Subcutaneous abdominal adipose tissue (tissue), 5 donors: ENCODE measurements around the gene ATG7.
"Not testable (repeated sequence)": the region's sequence is repeated elsewhere in the genome, so short reads cannot be mapped to it uniquely, and the experiment has no call there.

Source experiments
- H3K27ac ChIP-seq: one replicate; pipeline ENCODE4 v1.7.0; 2013; ENCODE audit warnings: low read depth, mild to moderate bottlenecking, inconsistent platforms, low read length, moderate library complexity
- H3K27me3 ChIP-seq, 5 donors: one replicate each; pipeline ENCODE4 v1.7.0; 2013; ENCODE audit warnings: low read length in 5 of 5, inconsistent platforms in 1 of 5; ENCODE audit not compliant: control insufficient read depth in 5 of 5, insufficient read depth in 4 of 5
- H3K36me3 ChIP-seq, 5 donors: one replicate each; pipeline ENCODE4 v1.7.0; 2013; ENCODE audit warnings: low read length in 5 of 5; ENCODE audit not compliant: control insufficient read depth in 5 of 5, insufficient read depth in 5 of 5
- H3K4me1 ChIP-seq, 5 donors: one replicate each; pipeline ENCODE4 v1.7.0; 2013; ENCODE audit warnings: low read length in 5 of 5, mild to moderate bottlenecking in 3 of 5, moderate library complexity in 1 of 5; ENCODE audit not compliant: control insufficient read depth in 5 of 5, insufficient read depth in 5 of 5
- H3K4me3 ChIP-seq, 5 donors: one replicate each; pipeline ENCODE4 v1.7.0; 2013; ENCODE audit warnings: low read length in 5 of 5, low read depth in 1 of 5
- H3K9ac ChIP-seq, 5 donors: one replicate each; pipeline ENCODE4 v1.7.0; 2013; ENCODE audit warnings: low read length in 5 of 5, mild to moderate bottlenecking in 4 of 5, moderate library complexity in 3 of 5
- H3K9me3 ChIP-seq, 5 donors: one replicate each; pipeline ENCODE4 v1.7.0; 2013; ENCODE audit warnings: low read length in 5 of 5; ENCODE audit not compliant: control insufficient read depth in 5 of 5
- donor health status: healthy.
- donor health status: healthy.
- donor health status: healthy.
- donor health status: healthy.
- donor health status: healthy.

Gene ATG7

DNA sequence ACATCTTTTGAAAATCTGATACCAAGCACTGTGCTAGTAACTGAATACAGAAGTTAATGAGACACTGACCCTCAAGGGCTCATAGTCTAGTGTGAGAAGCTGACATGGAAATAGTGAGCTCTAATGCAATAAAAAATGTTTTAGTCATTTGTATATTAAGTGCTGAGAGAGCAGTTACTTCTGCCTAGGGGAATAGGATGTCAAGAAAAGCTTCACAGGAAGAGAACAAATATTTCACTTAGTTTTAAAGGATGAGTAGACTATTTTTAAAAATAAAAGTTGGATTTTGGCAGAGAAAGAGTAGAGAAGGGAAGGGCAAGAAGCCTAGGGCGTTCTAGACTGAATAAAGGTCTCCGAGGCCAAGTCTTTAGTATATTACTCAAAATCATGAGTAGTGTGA, 158.4 kb downstream of the ATG7 start:
- H3K9me3 ChIP-seq, result peaks cover 0 to 2% (median 0%) of the 10 kb centered on the region in 5 donors
- no peak overlapping the region for H3K4me3 ChIP-seq

DNA sequence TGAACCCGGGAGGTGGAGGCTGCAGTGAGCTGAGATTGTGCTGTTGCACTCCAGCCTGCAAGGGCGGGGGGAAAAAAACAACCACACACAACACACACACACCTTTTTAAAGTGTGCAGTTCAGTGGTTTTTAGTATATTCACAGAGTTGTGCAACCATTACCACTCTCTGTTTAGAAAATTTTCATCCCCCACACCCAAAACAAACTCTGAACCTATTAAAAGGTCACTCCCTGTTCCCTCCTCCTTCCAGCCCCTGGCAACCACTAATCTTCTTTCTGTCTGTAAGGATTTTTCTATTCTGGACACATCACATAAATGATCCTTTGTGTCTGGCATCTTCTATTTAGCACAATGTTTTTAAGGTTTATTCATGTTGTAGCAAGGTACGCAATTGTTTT, 159.1 kb downstream of the ATG7 start:
- Histone ChIP-seq H3K9me3 (no peaks in the 10 kb centered on the region), H3K4me1 (peaks cover 6 to 23% (median 22%) of the 10 kb centered on the region in 5 donors), H3K27ac (no peak overlapping the region), H3K4me3 (no peak overlapping the region), H3K36me3 (peaks cover 0 to 15% (median 3%) of the 10 kb centered on the region in 5 donors), H3K27me3 (no peaks in the 10 kb centered on the region), H3K9ac (no peak overlapping the region)

More for the DNA sequence above, 158.4 kb downstream of the ATG7 start:
- peaks cover 0 to 15% (median 3%) of the 10 kb centered on the region in 5 donors for H3K36me3 ChIP-seq
- no peak overlapping the region for H3K27ac ChIP-seq
- no peak overlapping the region for H3K9ac ChIP-seq
- peaks cover 6 to 23% (median 22%) of the 10 kb centered on the region in 5 donors for H3K4me1 ChIP-seq
- H3K27me3 ChIP-seq, result no peaks in the 10 kb centered on the region

DNA sequence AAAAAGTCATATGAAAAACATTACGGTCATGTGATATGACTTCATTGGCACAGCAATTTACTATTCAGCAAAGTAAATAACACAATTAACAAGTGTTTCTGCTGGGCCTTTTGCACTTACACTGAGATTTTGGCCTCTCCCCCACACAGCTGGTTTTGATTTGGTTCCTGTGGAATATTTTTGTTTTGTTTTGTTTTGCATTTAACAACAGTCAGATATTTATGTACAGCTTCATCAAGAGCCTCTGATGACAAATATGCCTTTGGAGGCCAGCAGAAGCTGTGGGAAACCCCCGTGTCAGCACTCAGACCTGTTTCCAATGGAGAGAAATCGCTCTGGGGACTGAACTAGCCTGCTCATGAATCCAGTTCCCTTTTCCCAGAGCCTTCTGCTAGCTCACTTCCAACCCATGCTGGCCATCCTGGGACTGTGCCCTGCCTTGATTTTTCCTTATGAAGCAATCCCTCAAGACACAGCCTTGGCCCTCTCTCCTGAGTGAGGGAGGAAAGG, 161.9 kb downstream of the ATG7 start:
- H3K4me1 ChIP-seq, result peaks cover 6 to 28% (median 26%) of the 10 kb centered on the region in 5 donors
- no peaks in the 10 kb centered on the region for H3K9me3 ChIP-seq
- H3K4me3 ChIP-seq, result peak overlapping the region in 3 of 5 donors; percentile 28 to 46 (median 30)
- no peaks in the 10 kb centered on the region for H3K36me3 ChIP-seq
- peak overlapping the region; percentile 4 to 89 (median 45) for H3K9ac ChIP-seq
- peak overlapping the region; percentile 97 for H3K27ac ChIP-seq
- H3K27me3 ChIP-seq, result no peaks in the 10 kb centered on the region

DNA sequence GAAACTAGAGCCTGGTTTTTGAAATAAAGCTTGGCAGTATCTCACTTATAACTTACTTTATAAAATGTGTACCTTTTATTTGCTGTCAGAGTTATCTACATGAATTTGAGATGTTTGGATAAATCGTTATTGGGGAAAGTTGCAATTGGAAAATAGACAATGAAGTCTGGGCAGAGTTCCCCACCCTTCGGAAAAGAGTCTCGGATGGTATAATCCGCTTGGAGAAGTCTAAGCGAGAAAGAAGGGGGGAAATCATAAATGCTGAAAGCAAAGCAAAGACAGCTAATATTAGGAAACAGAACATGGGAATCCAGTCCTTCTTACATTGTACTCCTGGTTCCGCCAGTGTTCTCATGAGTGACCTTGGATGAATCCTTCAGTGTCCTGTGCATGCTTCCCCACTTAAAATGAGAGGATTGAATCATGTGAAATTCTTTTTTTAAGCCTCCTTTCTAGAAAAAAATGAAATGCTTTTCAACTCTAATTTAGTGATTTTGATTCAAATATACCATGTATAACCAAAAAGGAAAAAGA, 162.4 kb downstream of the ATG7 start:
- H3K27ac ChIP-seq, result peak overlapping the region; percentile 97
- H3K27me3 ChIP-seq, result no peaks in the 10 kb centered on the region
- peak overlapping the region; percentile 4 to 89 (median 45) for H3K9ac ChIP-seq
- H3K4me1 ChIP-seq, result peaks cover 6 to 28% (median 26%) of the 10 kb centered on the region in 5 donors
- no peaks in the 10 kb centered on the region for H3K9me3 ChIP-seq
- peak overlapping the region in 2 of 5 donors; percentile 30 to 43 for H3K4me3 ChIP-seq
- H3K36me3 ChIP-seq, result no peaks in the 10 kb centered on the region

DNA sequence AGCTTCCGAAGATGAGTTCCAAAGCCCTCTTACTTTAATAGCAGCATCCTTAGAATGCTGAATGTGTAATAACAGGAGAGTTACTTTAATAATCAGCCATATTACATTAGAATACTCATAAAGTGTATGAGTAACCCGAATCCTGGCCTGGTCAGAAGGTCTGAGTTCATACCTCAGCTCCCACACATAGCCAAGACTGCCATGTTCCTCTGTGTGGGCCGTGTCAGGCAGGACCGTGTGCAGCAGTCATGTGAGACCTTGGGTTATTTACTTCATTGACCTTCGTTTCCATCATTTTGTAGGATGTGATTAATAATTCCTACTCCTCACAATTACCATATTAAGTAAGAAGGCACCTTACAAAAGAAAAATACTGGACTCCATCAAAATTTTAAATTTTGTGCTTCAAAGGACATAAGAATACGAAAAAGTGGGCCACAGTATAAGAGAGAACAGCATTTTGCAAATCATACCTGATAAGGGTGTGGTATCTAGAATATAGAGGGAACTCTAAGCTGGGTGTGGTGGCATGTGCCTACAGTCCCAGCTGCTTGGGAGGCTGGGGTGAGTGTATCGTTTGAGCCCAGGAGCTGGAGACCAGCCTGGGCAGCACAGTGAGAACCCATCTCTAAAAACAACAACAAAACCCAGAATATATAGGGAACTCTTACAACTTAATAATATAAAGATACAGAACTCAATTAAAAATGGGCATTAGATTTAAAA, 163.4 kb downstream of the ATG7 start:
- Histone ChIP-seq H3K9me3 (no peaks in the 10 kb centered on the region), H3K27me3 (no peaks in the 10 kb centered on the region), H3K27ac (peak overlapping the region; percentile 97), H3K4me3 (no peak overlapping the region), H3K36me3 (no peaks in the 10 kb centered on the region), H3K9ac (no peak overlapping the region), H3K4me1 (peaks cover 6 to 27% (median 26%) of the 10 kb centered on the region in 5 donors)

DNA sequence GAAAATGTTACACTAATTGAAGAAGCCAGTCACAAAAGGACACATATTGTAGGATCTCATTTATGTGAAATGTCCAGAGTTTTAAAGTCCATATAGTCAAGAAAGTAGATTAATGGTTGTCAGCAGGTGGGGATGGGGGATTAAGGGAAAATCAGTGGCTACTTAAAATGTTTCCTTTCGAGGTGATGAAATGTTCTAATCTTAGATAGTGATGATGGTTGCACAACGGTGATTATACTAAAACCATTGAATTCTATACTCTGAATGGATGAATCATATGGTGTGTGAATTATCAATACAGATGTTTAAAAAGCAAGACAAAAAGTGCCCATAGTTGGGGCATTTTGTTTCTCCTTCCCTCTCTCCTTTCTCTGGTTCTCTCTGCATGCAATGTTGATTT, 164.6 kb downstream of the ATG7 start:
- Histone ChIP-seq H3K27ac (no peak overlapping the region), H3K27me3 (no peaks in the 10 kb centered on the region)

DNA sequence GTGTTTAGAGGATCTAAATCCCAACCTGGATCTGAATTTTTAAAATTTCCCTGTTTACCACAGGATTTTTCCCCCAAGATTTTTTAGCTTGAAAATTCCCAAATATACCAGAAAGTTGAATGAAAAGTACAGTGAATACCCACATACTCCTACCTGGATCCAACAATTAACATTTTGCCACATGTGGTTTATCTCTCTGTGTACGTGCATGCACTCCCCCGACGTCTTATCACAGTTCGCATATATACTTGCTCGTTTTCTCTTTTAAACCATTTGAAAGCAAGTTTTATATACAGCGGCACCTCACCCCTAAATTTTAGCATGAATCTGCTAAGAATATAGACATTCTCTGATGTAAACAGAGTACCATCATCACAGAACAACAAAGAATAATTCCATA, 165.3 kb downstream of the ATG7 start:
- peaks cover 6 to 24% (median 21%) of the 10 kb centered on the region in 5 donors for H3K4me1 ChIP-seq
- no peaks in the 10 kb centered on the region for H3K9me3 ChIP-seq
- no peaks in the 10 kb centered on the region for H3K36me3 ChIP-seq
- no peaks in the 10 kb centered on the region for H3K27me3 ChIP-seq
- no peak overlapping the region for H3K27ac ChIP-seq
- no peak overlapping the region for H3K9ac ChIP-seq
- H3K4me3 ChIP-seq, result no peak overlapping the region

More for the DNA sequence above, 164.6 kb downstream of the ATG7 start:
- H3K4me3 ChIP-seq, result no peak overlapping the region
- H3K9me3 ChIP-seq, result no peaks in the 10 kb centered on the region
- H3K9ac ChIP-seq, result no peak overlapping the region
- peaks cover 6 to 24% (median 22%) of the 10 kb centered on the region in 5 donors for H3K4me1 ChIP-seq
- no peaks in the 10 kb centered on the region for H3K36me3 ChIP-seq

DNA sequence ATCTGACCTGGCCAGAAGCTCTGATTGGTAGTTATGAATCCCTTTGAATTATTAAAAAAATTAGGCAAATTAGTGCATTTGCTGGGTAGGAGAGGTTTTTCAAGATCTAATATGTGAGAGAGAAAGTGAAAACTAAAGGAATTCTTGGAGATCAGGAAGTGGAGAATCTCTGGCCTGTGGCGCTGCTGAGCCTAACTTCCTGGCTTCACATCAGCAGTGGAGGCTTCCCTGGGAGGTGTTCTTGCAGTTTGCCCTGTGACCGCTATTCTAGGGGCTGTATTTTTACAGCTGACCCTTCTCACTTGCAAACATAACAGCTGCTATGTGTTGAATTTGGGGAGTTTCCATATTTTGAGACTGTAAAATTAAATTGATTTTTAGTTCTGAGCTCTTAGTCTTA, 166.4 kb downstream of the ATG7 start:
- Histone ChIP-seq H3K9me3 (no peaks in the 10 kb centered on the region), H3K4me3 (no peak overlapping the region), H3K27me3 (no peaks in the 10 kb centered on the region), H3K4me1 (peaks cover 6 to 19% (median 16%) of the 10 kb centered on the region in 5 donors), H3K27ac (no peak overlapping the region), H3K9ac (no peak overlapping the region), H3K36me3 (no peaks in the 10 kb centered on the region)

DNA sequence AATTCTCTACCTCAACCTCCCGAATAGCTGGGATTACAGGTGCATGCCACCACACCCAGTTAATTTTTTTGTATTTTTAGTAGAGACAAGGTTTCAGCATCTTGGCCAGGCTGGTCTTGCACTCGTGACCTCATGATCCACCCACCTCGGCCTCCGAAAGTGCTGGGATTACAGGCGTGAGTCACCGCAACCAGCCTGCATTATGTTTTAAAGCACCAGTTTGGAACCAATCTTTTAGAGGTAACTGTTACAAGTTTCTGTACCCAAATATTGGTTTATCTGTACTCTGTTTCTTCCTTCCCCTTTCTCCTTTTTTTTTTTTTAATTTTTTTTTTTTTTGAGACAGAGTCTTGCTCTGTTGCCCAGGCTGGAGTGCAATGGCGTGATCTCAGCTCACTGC, 169.1 kb downstream of the ATG7 start:
- not testable (repeated sequence) for H3K4me1 ChIP-seq

DNA sequence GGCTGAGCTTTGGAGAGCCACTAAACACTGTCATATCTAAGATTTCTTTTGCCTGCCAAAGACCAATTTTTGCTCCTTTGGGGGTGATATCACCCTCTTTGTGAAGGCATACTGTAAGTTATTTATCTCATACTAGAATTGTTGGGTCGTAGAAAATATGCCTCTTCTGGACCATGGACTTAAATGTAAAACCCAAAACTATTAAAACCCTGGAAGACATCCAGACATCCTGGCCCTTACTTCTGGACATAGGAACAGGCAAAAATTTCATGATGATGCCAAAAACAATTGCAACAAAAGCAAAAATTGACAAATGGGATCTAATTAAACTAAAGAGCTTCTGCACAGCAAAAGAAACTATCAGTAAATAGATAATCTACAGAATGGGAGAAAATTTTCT, 172.2 kb downstream of the ATG7 start:
- Histone ChIP-seq H3K36me3 (no peaks in the 10 kb centered on the region), H3K27ac (no peak overlapping the region), H3K27me3 (no peaks in the 10 kb centered on the region), H3K4me3 (no peak overlapping the region), H3K4me1 (peaks cover 0 to 4% (median 0%) of the 10 kb centered on the region in 5 donors), H3K9me3 (no peaks in the 10 kb centered on the region), H3K9ac (no peak overlapping the region)

More for the DNA sequence above, 169.1 kb downstream of the ATG7 start:
- not testable (repeated sequence) for H3K27ac ChIP-seq, H3K9ac ChIP-seq, H3K9me3 ChIP-seq, H3K27me3 ChIP-seq, H3K4me3 ChIP-seq, H3K36me3 ChIP-seq
